Astrocyte (in vitro differentiated cells and primary cell): ENCODE measurements around the gene DOK6.

Experiments
- CTCF ChIP-seq: IDR thresholded peaks from 2 replicates; pipeline ENCODE4 v1.5.1; 2011; ENCODE audit warnings: low read depth, mild to moderate bottlenecking, inconsistent platforms, low read length, moderate library complexity; ENCODE audit not compliant: insufficient read depth
- EZH2 ChIP-seq: IDR thresholded peaks from 2 replicates; pipeline ENCODE4 v1.6.1; 2012; ENCODE audit warnings: mild to moderate bottlenecking, low read length, inconsistent platforms; ENCODE audit not compliant: insufficient read depth

- TF ChIP-seq CTCF: no peak
- TF ChIP-seq EZH2: no peak
Measured at GRCh38 chr18:69380324-69380723, 20.4 kb upstream of the DOK6 start.
